ENCODE results near the gene UCK2.

DNA sequence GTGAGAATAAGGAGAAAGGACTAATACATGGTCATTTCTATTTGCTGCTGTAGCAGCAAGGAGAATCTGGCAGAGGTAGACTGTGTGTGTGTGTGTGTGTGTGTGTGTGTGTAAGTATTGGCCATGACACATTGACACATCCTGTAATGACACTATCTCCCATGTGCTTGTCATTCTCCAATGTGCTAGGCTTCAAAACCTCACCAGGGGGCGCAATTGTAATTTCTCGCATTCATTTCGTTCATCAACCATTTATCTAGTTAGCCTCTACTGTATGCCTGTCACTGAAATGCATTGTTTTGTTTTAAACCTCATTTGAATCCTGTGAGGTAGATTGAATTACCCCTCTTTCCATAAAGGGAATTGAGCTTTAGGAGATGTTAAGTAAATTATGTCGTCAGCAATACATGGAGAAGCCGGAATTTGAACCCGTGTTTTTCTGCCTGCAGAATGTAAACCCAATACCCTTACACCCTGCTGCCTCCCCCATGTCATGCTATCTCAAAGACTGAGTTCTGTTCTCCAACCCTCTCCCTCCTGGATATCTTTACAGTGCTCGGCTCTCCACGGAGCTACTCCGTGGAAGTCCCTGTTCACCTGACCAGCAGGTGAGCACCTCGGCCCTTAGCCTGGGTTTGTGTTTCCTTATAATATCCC is 100.8 kb downstream of the UCK2 start:
- TF ChIP-seq EZH2 (IDR thresholded peaks at IDR 0.05; ENCODE audit: low read depth), result no peak
- TF ChIP-seq, protein P1, sequence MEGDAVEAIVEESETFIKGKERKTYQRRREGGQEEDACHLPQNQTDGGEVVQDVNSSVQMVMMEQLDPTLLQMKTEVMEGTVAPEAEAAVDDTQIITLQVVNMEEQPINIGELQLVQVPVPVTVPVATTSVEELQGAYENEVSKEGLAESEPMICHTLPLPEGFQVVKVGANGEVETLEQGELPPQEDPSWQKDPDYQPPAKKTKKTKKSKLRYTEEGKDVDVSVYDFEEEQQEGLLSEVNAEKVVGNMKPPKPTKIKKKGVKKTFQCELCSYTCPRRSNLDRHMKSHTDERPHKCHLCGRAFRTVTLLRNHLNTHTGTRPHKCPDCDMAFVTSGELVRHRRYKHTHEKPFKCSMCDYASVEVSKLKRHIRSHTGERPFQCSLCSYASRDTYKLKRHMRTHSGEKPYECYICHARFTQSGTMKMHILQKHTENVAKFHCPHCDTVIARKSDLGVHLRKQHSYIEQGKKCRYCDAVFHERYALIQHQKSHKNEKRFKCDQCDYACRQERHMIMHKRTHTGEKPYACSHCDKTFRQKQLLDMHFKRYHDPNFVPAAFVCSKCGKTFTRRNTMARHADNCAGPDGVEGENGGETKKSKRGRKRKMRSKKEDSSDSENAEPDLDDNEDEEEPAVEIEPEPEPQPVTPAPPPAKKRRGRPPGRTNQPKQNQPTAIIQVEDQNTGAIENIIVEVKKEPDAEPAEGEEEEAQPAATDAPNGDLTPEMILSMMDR (conservative IDR thresholded peaks at IDR 0.05), result peak; percentile 81

All from PC-9 (cell line).